Natural killer cell (primary cell): Measurements from ENCODE around the gene UCN3. TPM values are rescaled to one million over a fixed set of nuclear protein-coding genes. Genes with fewer than 3 reads are reported as not detected.

Experiments used
- total RNA-seq, 4 donors: library from RNA; stranded (reverse); fragments of 120-200 nt in 1 of 4; gene quantifications; one replicate each; pipeline versions ENCODE4 v1.2.3 to v1.2.4, GENCODE V29; 2013 to 2022

Gene UCN3
- total RNA-seq, 3 donors from 2014 or later (not counting 1 experiment from before 2014, with no cell fraction given): not detected

Other genes starting within 250 kb of the UCN3 start
- 1 to 10 TPM; 4.1 to 7.2 (median 4.1) TPM for gene AKR1C8, start 179.8 kb upstream of the UCN3 start, total RNA-seq
- not detected for gene AKR1C4, start 168.1 kb upstream of the UCN3 start, total RNA-seq
- gene TUBAL3, start 39.9 kb downstream of the UCN3 start, total RNA-seq: not detected
- gene NET1, start 47.6 kb downstream of the UCN3 start, total RNA-seq: 10 to 100 TPM; 10.4 to 17.9 (median 13.8) TPM
- gene CALML5, start 134.6 kb downstream of the UCN3 start, total RNA-seq: not detected
- not detected for gene CALML3, start 160.0 kb downstream of the UCN3 start, total RNA-seq